ENCODE results near the gene CCNT2. TPM values are rescaled to one million over a fixed set of nuclear protein-coding genes. Genes with fewer than 3 reads are reported as not detected.

CCNT2 gene
- total RNA-seq, 1 experiment from 2014 or later, result 32.6 TPM

GRCh38 chr2:134926231-134926931 is 7.8 kb downstream of the CCNT2 start:
- BruUV-seq (replicated peaks), result no TSS peak
- no peak overlapping the region for H3K4me3 ChIP-seq (replicated peaks in 1 of 2; ENCODE audit: low read depth in 1 of 2, low read length in 2 of 2)
- ATAC-seq (no peak), DNase-seq (ENCODE audit: low read depth, low spot score) (no peak)
- H3K4me1 ChIP-seq (ENCODE audit: control insufficient read depth in 1 of 2, insufficient read depth in 2 of 2, low read length in 2 of 2), result no peaks in the 10 kb centered on the region; a peak in 1 of 4 replicates
- H3K36me3 ChIP-seq (ENCODE audit: control insufficient read depth in 1 of 2, insufficient read depth in 2 of 2, low read length in 2 of 2), result peaks cover 0 to 4% of the 10 kb centered on the region in 2 experiments; a peak in 3 of 4 replicates
- H3K27me3 ChIP-seq (ENCODE audit: insufficient read depth, low read length), result no peaks in the 10 kb centered on the region
- TF ChIP-seq EGR1 (IDR thresholded peaks at IDR 0.05; ENCODE audit: low read depth) (no peak), ZFX (IDR thresholded peaks at IDR 0.05) (no peak), ZNF274 (IDR thresholded peaks at IDR 0.05; ENCODE audit: low read depth, low read length) (no peak), TCF7L2 (IDR thresholded peaks at IDR 0.05; ENCODE audit: borderline replicate concordance, extremely low read depth, insufficient read depth, insufficient read length) (no peak), RAD21 (IDR thresholded peaks at IDR 0.05; ENCODE audit: low read depth) (no peak), EZH2 (IDR thresholded peaks at IDR 0.05) (no peak)
- no peak overlapping the region for H2AFZ ChIP-seq (ENCODE audit: low read depth, low read length, poor library complexity, severe bottlenecking)
- H3K4me2 ChIP-seq (ENCODE audit: low read length), result no peak overlapping the region
- H3K79me2 ChIP-seq (ENCODE audit: insufficient read depth, low read length), result peaks cover 100% of the 10 kb centered on the region
- H3K27ac ChIP-seq (ENCODE audit: low read depth, low read length), result no peak overlapping the region
- H3K9me3 ChIP-seq (ENCODE audit: control insufficient read depth in 1 of 2, insufficient read depth in 1 of 2, low read depth in 1 of 2, low read length in 2 of 2), result no peaks in the 10 kb centered on the region
- intact Hi-C loops (cut with micrococcal nuclease), result no loop called here
- RAD21 ChIA-PET (ENCODE audit: low non-redundant PET in 1 of 2, low total read pairs in 2 of 2, uncharacterized antibody in 2 of 2, unreplicated experiment in 2 of 2), result no interaction called here
- no peak overlapping the region for H3K9ac ChIP-seq (ENCODE audit: low read length)
- H3K9me2 ChIP-seq (ENCODE audit: insufficient read depth), result no peaks in the 10 kb centered on the region
- H4K20me1 ChIP-seq (ENCODE audit: insufficient read depth), result peaks cover 39% of the 10 kb centered on the region; the same call in 1 of the 2 replicates
- CTCF ChIA-PET, result no interaction called here
- POLR2A ChIA-PET, result no interaction called here

DNA sequence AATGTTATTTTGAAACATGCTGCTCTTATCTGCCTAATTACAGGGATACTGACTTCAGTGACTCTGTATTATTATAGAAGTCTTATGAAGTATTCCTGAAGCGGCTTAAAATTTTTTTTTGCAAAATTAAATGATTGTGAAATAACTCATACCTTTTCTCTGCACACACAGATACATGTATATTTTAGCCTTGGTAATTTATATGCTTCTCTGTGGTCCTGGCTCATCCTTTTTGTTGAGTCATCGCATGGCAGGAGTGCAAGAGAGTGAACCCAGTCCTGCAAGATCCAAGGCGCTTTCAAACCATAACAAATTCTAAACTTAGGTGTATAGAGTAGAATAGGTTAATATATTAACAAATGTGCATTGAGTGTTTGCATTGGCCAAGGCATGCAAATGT is 8.6 kb downstream of the CCNT2 start:
- Histone ChIP-seq H3K9ac (ENCODE audit: low read length) (no peak overlapping the region), H3K27ac (ENCODE audit: low read depth, low read length) (no peak overlapping the region), H3K79me2 (ENCODE audit: insufficient read depth, low read length) (peaks cover 100% of the 10 kb centered on the region), H3K9me2 (ENCODE audit: insufficient read depth) (no peaks in the 10 kb centered on the region), H3K4me3 (replicated peaks in 1 of 2; ENCODE audit: low read depth in 1 of 2, low read length in 2 of 2) (no peak overlapping the region), H3K9me3 (ENCODE audit: control insufficient read depth in 1 of 2, insufficient read depth in 1 of 2, low read depth in 1 of 2, low read length in 2 of 2) (no peaks in the 10 kb centered on the region), H3K36me3 (ENCODE audit: control insufficient read depth in 1 of 2, insufficient read depth in 2 of 2, low read length in 2 of 2) (peaks cover 0 to 4% of the 10 kb centered on the region in 2 experiments; a peak in 2 of 4 replicates), H3K4me1 (ENCODE audit: control insufficient read depth in 1 of 2, insufficient read depth in 2 of 2, low read length in 2 of 2) (no peaks in the 10 kb centered on the region; a peak in 1 of 4 replicates), H3K27me3 (ENCODE audit: insufficient read depth, low read length) (no peaks in the 10 kb centered on the region), H4K20me1 (ENCODE audit: insufficient read depth) (peaks cover 33% of the 10 kb centered on the region; the same call in 1 of the 2 replicates), H3K4me2 (ENCODE audit: low read length) (no peak overlapping the region), H2AFZ (ENCODE audit: low read depth, low read length, poor library complexity, severe bottlenecking) (no peak overlapping the region)
- DNase-seq (ENCODE audit: low read depth, low spot score) (no peak), ATAC-seq (no peak)
- intact Hi-C loops (cut with micrococcal nuclease), result no loop called here
- no TSS peak for BruUV-seq (replicated peaks)
- ChIA-PET POLR2A (no interaction called here), CTCF (no interaction called here), RAD21 (ENCODE audit: low non-redundant PET in 1 of 2, low total read pairs in 2 of 2, uncharacterized antibody in 2 of 2, unreplicated experiment in 2 of 2) (no interaction called here)
- TF ChIP-seq, protein P1, sequence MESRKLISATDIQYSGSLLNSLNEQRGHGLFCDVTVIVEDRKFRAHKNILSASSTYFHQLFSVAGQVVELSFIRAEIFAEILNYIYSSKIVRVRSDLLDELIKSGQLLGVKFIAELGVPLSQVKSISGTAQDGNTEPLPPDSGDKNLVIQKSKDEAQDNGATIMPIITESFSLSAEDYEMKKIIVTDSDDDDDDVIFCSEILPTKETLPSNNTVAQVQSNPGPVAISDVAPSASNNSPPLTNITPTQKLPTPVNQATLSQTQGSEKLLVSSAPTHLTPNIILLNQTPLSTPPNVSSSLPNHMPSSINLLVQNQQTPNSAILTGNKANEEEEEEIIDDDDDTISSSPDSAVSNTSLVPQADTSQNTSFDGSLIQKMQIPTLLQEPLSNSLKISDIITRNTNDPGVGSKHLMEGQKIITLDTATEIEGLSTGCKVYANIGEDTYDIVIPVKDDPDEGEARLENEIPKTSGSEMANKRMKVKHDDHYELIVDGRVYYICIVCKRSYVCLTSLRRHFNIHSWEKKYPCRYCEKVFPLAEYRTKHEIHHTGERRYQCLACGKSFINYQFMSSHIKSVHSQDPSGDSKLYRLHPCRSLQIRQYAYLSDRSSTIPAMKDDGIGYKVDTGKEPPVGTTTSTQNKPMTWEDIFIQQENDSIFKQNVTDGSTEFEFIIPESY (IDR thresholded peaks at IDR 0.05; ENCODE audit: extremely low read depth, insufficient replicate concordance, low read length), result no peak
- TF ChIP-seq EZH2 (IDR thresholded peaks at IDR 0.05) (no peak), EGR1 (IDR thresholded peaks at IDR 0.05; ENCODE audit: low read depth) (no peak), REST (IDR thresholded peaks at IDR 0.05; ENCODE audit: low read depth) (no peak), ZNF274 (IDR thresholded peaks at IDR 0.05; ENCODE audit: low read depth, low read length) (no peak), CBX3 (IDR thresholded peaks at IDR 0.05; ENCODE audit: low read depth) (no peak), JUND (IDR thresholded peaks at IDR 0.05) (no peak), ELF1 (IDR thresholded peaks at IDR 0.05; ENCODE audit: borderline replicate concordance, low read depth) (no peak), TCF7L2 (IDR thresholded peaks at IDR 0.05; ENCODE audit: borderline replicate concordance, extremely low read depth, insufficient read depth, insufficient read length) (no peak), CEBPB (IDR thresholded peaks at IDR 0.05; ENCODE audit: low read depth) (no peak), ATF3 (IDR thresholded peaks at IDR 0.05) (no peak), SIN3A (IDR thresholded peaks at IDR 0.05; ENCODE audit: low read depth) (no peak)
